WTC11 (cell line): ENCODE data around the gene RCAN2. TPM values are rescaled to one million over a fixed set of nuclear protein-coding genes. Genes with fewer than 3 reads are reported as not detected.

Experiments used
- ATAC-seq: fragments of 200-7000 bp; cut with Tn5 transposase; 2 replicates; pipeline ENCODE4 v1.10.0; 2021; ENCODE audit warnings: mild to moderate bottlenecking, moderate library complexity
- CTCF ChIA-PET: fragments of 300-600 bp; sonication (Branson Sonifier 250); formaldehyde crosslinking; loops from one replicate; lab custom pipeline; 2021; ENCODE audit warnings: antibody characterized with exemption; lab: Charles Lee
- POLR2A ChIA-PET: fragments of 350-600 bp; sonication (Branson Sonifier 250); formaldehyde crosslinking; loops from one replicate; lab custom pipeline; 2021; ENCODE audit warnings: antibody characterized with exemption; lab: Charles Lee
- DNase-seq: peaks from one replicate; pipeline ENCODE4 v3.0.0; 2021; ENCODE audit warnings: low spot score
- H3K27ac Mint-ChIP-seq: 2 replicates; pipeline ENCODE4 v1.8.0; 2021; ENCODE audit warnings: mixed read lengths
- H3K27me3 Mint-ChIP-seq: 2 replicates; pipeline ENCODE4 v1.8.0; 2021; ENCODE audit warnings: low read depth, mild to moderate bottlenecking, moderate library complexity, mixed read lengths
- H3K36me3 Mint-ChIP-seq: 2 replicates; pipeline ENCODE4 v1.8.0; 2021; ENCODE audit warnings: mixed read lengths
- H3K4me1 Mint-ChIP-seq: 2 replicates; pipeline ENCODE4 v1.8.0; 2022; ENCODE audit warnings: mixed read lengths
- H3K4me3 Mint-ChIP-seq: 2 replicates; pipeline ENCODE4 v1.8.0; 2021; ENCODE audit warnings: mild to moderate bottlenecking, moderate library complexity, mixed read lengths
- H3K9me3 Mint-ChIP-seq: 2 replicates; pipeline ENCODE4 v1.8.0; 2021; ENCODE audit warnings: mixed read lengths
- AR ChIP-seq: fragments of 250-450 bp; sonication (Bioruptor Pico); IDR thresholded peaks from 2 replicates; pipeline ENCODE4 v1.9.0; 2021; ENCODE audit warnings: mild to moderate bottlenecking
- ATF1 ChIP-seq: sonication (generic); formaldehyde crosslinking; IDR thresholded peaks from 2 replicates; pipeline ENCODE4 v1.8.1; 2023; ENCODE audit warnings: mild to moderate bottlenecking, moderate library complexity, missing genetic modification reagents
- ATF3 ChIP-seq: sonication (generic); formaldehyde crosslinking; conservative IDR thresholded peaks from 2 replicates; pipeline ENCODE4 v1.8.1; 2022; ENCODE audit warnings: mild to moderate bottlenecking, missing genetic modification reagents
- CREB1 ChIP-seq: sonication (generic); formaldehyde crosslinking; IDR thresholded peaks from 2 replicates; pipeline ENCODE4 v1.8.0; 2023; ENCODE audit warnings: mild to moderate bottlenecking, missing genetic modification reagents
- CTCF ChIP-seq: fragments of 200-600 bp; IDR thresholded peaks from 2 replicates; pipeline ENCODE4 v1.8.0; 2022; ENCODE audit warnings: antibody characterized with exemption
- E2F1 ChIP-seq: sonication (generic); formaldehyde crosslinking; IDR thresholded peaks from 2 replicates; pipeline ENCODE4 v1.8.0; 2022; ENCODE audit warnings: mild to moderate bottlenecking, missing genetic modification reagents
- FOXK1 ChIP-seq: sonication (generic); formaldehyde crosslinking; IDR thresholded peaks from 2 replicates; pipeline ENCODE4 v1.8.0; 2022; ENCODE audit warnings: mild to moderate bottlenecking, moderate library complexity, missing genetic modification reagents
- GABPB1 ChIP-seq: sonication (generic); formaldehyde crosslinking; IDR thresholded peaks from 2 replicates; pipeline ENCODE4 v1.8.1; 2023; ENCODE audit warnings: mild to moderate bottlenecking, missing genetic modification reagents
- IRF1 ChIP-seq: sonication (generic); formaldehyde crosslinking; IDR thresholded peaks from 2 replicates; pipeline ENCODE4 v1.8.0; 2023; ENCODE audit warnings: missing genetic modification reagents
- JUN ChIP-seq: sonication (generic); formaldehyde crosslinking; IDR thresholded peaks from 2 replicates; pipeline ENCODE4 v1.8.0; 2023; ENCODE audit warnings: mild to moderate bottlenecking, missing genetic modification reagents
- MAX ChIP-seq: sonication (generic); formaldehyde crosslinking; IDR thresholded peaks from 2 replicates; pipeline ENCODE4 v1.8.0; 2022; ENCODE audit warnings: mild to moderate bottlenecking, missing genetic modification reagents
- MLX ChIP-seq: sonication (generic); formaldehyde crosslinking; IDR thresholded peaks from 2 replicates; pipeline ENCODE4 v1.8.1; 2023; ENCODE audit warnings: mild to moderate bottlenecking, missing genetic modification reagents, moderate library complexity
- MYBL2 ChIP-seq: sonication (generic); formaldehyde crosslinking; IDR thresholded peaks from 2 replicates; pipeline ENCODE4 v1.8.1; 2023; ENCODE audit warnings: mild to moderate bottlenecking, moderate library complexity, missing genetic modification reagents
- NR1H2 ChIP-seq: sonication (generic); formaldehyde crosslinking; IDR thresholded peaks from 2 replicates; pipeline ENCODE4 v1.9.0; 2021; ENCODE audit warnings: mild to moderate bottlenecking, moderate library complexity, missing genetic modification reagents
- SOX15 ChIP-seq: fragments of 250-450 bp; sonication (Bioruptor Pico); IDR thresholded peaks from 2 replicates; pipeline ENCODE4 v1.9.0; 2021; ENCODE audit warnings: mild to moderate bottlenecking
- TEAD1 ChIP-seq: sonication (generic); formaldehyde crosslinking; IDR thresholded peaks from 2 replicates; pipeline ENCODE4 v1.8.0; 2022; ENCODE audit warnings: mild to moderate bottlenecking, missing genetic modification reagents
- TEAD4 ChIP-seq: sonication (generic); formaldehyde crosslinking; IDR thresholded peaks from 2 replicates; pipeline ENCODE4 v1.8.0; 2022; ENCODE audit warnings: mild to moderate bottlenecking, missing genetic modification reagents
- ZBTB43 ChIP-seq: sonication (generic); formaldehyde crosslinking; IDR thresholded peaks from 2 replicates; pipeline ENCODE4 v1.8.1; 2023; ENCODE audit warnings: mild to moderate bottlenecking, missing genetic modification reagents
- ZNF281 ChIP-seq: sonication (generic); formaldehyde crosslinking; IDR thresholded peaks from 2 replicates; pipeline ENCODE4 v1.8.0; 2023; ENCODE audit warnings: mild to moderate bottlenecking, missing genetic modification reagents
- ZNF396 ChIP-seq: fragments of 250-450 bp; sonication (Bioruptor Pico); IDR thresholded peaks from 2 replicates; pipeline ENCODE4 v1.8.0; 2021; ENCODE audit warnings: mild to moderate bottlenecking, moderate library complexity, borderline replicate concordance
- ZNF423 ChIP-seq: fragments of 250-450 bp; sonication (Bioruptor Pico); IDR thresholded peaks from 2 replicates; pipeline ENCODE4 v2.1.2; 2022; ENCODE audit warnings: mild to moderate bottlenecking, moderate library complexity
- ZNF512 ChIP-seq: sonication (generic); formaldehyde crosslinking; IDR thresholded peaks from 2 replicates; pipeline ENCODE4 v1.8.1; 2022; ENCODE audit warnings: missing genetic modification reagents, borderline replicate concordance
- total RNA-seq: library from RNA; stranded (reverse); gene quantifications from 3 replicates; pipeline ENCODE4 v1.2.3, GENCODE V29; 2021

Gene RCAN2
- total RNA-seq, 1 experiment from 2014 or later = 3.9 TPM

GRCh38 chr6:46438245-46438644, 53.0 kb downstream of the RCAN2 start:
- Mint-ChIP-seq H3K36me3 (peaks cover 6% of the 10 kb centered on the region), H3K27me3 (no peaks in the 10 kb centered on the region), H3K4me1 (peaks cover 9% of the 10 kb centered on the region), H3K9me3 (peaks cover 10% of the 10 kb centered on the region), H3K27ac (no peak overlapping the region), H3K4me3 (no peak overlapping the region)
- ChIA-PET CTCF (interaction anchor here (1.7 kb wide), 1 partner anchor 53 kb away, joined by 4 read pairs; the partner anchor contains the start of gene RCAN2), POLR2A (no interaction called here)
- no peak for ATAC-seq
- TF ChIP-seq E2F1 (CRISPR knock-in tag) (no peak), TEAD1 (CRISPR knock-in tag) (no peak), SOX15 (CRISPR knock-in tag) (no peak), AR (no peak), CTCF (no peak), ZNF423 (no peak), ATF3 (CRISPR knock-in tag) (no peak), CREB1 (CRISPR knock-in tag) (no peak)
- no peak for DNase-seq

- Mint-ChIP-seq H3K4me3 (no peak overlapping the region), H3K9me3 (peaks cover 13% of the 10 kb centered on the region), H3K36me3 (peaks cover 8% of the 10 kb centered on the region), H3K27ac (no peak overlapping the region), H3K4me1 (peaks cover 9% of the 10 kb centered on the region), H3K27me3 (no peaks in the 10 kb centered on the region)
- CTCF ChIA-PET = interaction anchor here (0.8 to 1.7 kb wide), 2 partner anchors 54 to 218 kb away, joined by 3 to 4 read pairs; partner anchors contain the start of gene RCAN2
- ATAC-seq (no peak), DNase-seq (no peak)
- POLR2A ChIA-PET = no interaction called here
- TF ChIP-seq FOXK1 = no peak
- TF ChIP-seq JUN = no peak
- no peak for TF ChIP-seq ZNF512 (CRISPR knock-in tag)
- TF ChIP-seq MLX (CRISPR knock-in tag) = no peak
- TF ChIP-seq ZNF396 = no peak
- no peak for TF ChIP-seq ATF1 (CRISPR knock-in tag)
- no peak for TF ChIP-seq ZBTB43 (CRISPR knock-in tag)
- no peak for TF ChIP-seq MYBL2 (CRISPR knock-in tag)
- TF ChIP-seq NR1H2 (CRISPR knock-in tag) = no peak
- TF ChIP-seq MAX (CRISPR knock-in tag) = no peak
- TF ChIP-seq ZNF281 (CRISPR knock-in tag) = no peak
- TF ChIP-seq IRF1 (CRISPR knock-in tag) = no peak
- TF ChIP-seq TEAD4 (CRISPR knock-in tag) = no peak
- no peak for TF ChIP-seq GABPB1 (CRISPR knock-in tag)
Observed at GRCh38 chr6:46437671-46438221, 53.5 kb downstream of the RCAN2 start.
